Ovary (tissue), 9 donors: ENCODE results near the gene PGAP1. TPM values are rescaled to one million over a fixed set of nuclear protein-coding genes. Genes with fewer than 3 reads are reported as not detected.

ENCODE experiments used
- DNase-seq, 5 donors: peaks; one replicate each; pipeline ENCODE4 v3.0.0-alpha.2; 2019 to 2020
- H3K27ac ChIP-seq, 2 donors: fragments of 200-600 bp; one replicate each; pipeline versions ENCODE4 v1.5.1 to v1.8.0; 2019 to 2022
- H3K27me3 ChIP-seq: fragments of 200-600 bp; one replicate; pipeline ENCODE4 v1.8.0; 2022
- H3K36me3 ChIP-seq: fragments of 200-600 bp; sonication (generic); one replicate; pipeline ENCODE4 v1.5.1; 2019
- H3K4me1 ChIP-seq: one replicate; pipeline ENCODE4 v1.8.1; 2013; ENCODE audit warnings: mild to moderate bottlenecking, moderate library complexity; ENCODE audit not compliant: insufficient read depth
- H3K4me3 ChIP-seq: fragments of 200-600 bp; sonication (generic); one replicate; pipeline ENCODE4 v1.5.1; 2017
- H3K9me3 ChIP-seq, 2 donors: fragments of 200-600 bp in 1 of 2; sonication (generic) in 1 of 2; one replicate each; pipeline versions ENCODE4 v1.5.1 to v1.8.1; 2013 to 2019; ENCODE audit warnings: mild to moderate bottlenecking in 1 of 2, moderate library complexity in 1 of 2
- EP300 ChIP-seq: sonication (generic); formaldehyde crosslinking; IDR thresholded peaks from one replicate; pipeline ENCODE4 v1.6.1; 2017; ENCODE audit warnings: antibody characterized with exemption
- POLR2A ChIP-seq: fragments of 450-650 bp; IDR thresholded peaks from one replicate; pipeline ENCODE4 v1.6.1; 2017; ENCODE audit warnings: antibody characterized with exemption, mild to moderate bottlenecking, moderate library complexity
- WGBS, 3 donors: extraction: QIAGEN DNeasy Blood & Tissue Kit in 1 of 3; methylation state at CpG; one replicate each; pipeline versions ENCODE4 v1.1.5 to v1.1.7; 2013 to 2017; 5-methylcytosine and 5-hydroxymethylcytosine counted together
- intact Hi-C, 4 donors: fragments of 100-400 bp; cut with DNase I; formaldehyde crosslinking; loops; one replicate each; pipeline versions ENCODE4 v1.11.0 to v1.15.1; 2022 to 2023
- polyA plus RNA-seq, 2 donors: library from polyadenylated mRNA; stranded (reverse); fragments of 200-250 nt in 1 of 2; fragments of 350-450 nt in 1 of 2; fragmentation: Illumina TruSeq in 1 of 2; extraction: RNeasy Lipid Tissue Mini Kit (QIAGEN cat#74804) in 1 of 2; gene quantifications; one replicate each; pipeline ENCODE4 v1.2.3, GENCODE V29; 2013 to 2014
- total RNA-seq, 7 donors: library from RNA; depleted of rRNA in 2 of 7; stranded (reverse); fragments of >200 nt in 2 of 7; fragmentation: NEBNext Ultra II Directional in 3 of 7; extraction: Animal tissue kit (Norgen Biotek cat#: 25700) in 3 of 7; gene quantifications; one replicate each; pipeline versions ENCODE4 v1.1.0 to v1.2.4, GENCODE V29; 2016 to 2023
- TF ChIP-seq, protein P1 (sequence below), 3 donors: fragments of 450-650 bp in 2 of 3; fragments of 200-600 bp in 1 of 3; IDR thresholded peaks; one replicate each; pipeline versions ENCODE4 v1.5.1 to v1.8.0; 2016 to 2022; ENCODE audit warnings: antibody characterized with exemption in 3 of 3, mild to moderate bottlenecking in 1 of 3
- donor health status: DM: no; HTN: no; CAD: no; lungs with moderate emphysema.
- donor health status: DM: no; HTN: no; CAD: no.
- donor health status: Bipolar disorder and iron deficiency.
- donor health status: DM: yes; HTN: yes; CAD: no.
- donor health status: DM: no; HTN: no; CAD: no.
- donor health status: DM: yes; HTN: yes; CAD: no.

The PGAP1 gene
- total and polyA plus RNA-seq, 9 donors = 3.2 to 39.1 (median 20.6) TPM

DNA sequence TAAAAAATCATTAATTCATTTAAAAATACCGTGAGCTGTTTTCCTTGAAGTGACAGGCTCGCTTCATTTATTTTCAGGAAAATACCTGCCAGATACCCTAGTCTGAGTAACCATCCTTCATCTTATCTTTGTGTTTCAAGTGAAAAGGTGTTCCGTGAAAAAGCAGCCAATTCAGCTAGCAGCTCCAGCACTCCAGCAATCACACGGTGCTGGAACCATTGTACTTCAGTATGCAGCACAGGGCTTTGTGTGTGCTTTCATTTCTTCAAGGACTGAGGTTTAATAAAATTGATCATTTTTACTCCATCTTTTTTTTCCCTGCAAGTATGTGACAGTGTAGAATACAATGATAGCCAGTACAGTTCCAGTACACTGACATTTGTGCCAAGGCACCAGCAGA lies 39.1 kb upstream of the PGAP1 start:
- no peaks in the 10 kb centered on the region for H3K27me3 ChIP-seq
- H3K4me1 ChIP-seq = no peaks in the 10 kb centered on the region
- H3K27ac ChIP-seq = no peak overlapping the region
- intact Hi-C loops = no loop called here
- no peaks in the 10 kb centered on the region for H3K36me3 ChIP-seq
- no peak overlapping the region for H3K4me3 ChIP-seq
- TF ChIP-seq POLR2A (no peak), EP300 (no peak)
- TF ChIP-seq, protein P1, sequence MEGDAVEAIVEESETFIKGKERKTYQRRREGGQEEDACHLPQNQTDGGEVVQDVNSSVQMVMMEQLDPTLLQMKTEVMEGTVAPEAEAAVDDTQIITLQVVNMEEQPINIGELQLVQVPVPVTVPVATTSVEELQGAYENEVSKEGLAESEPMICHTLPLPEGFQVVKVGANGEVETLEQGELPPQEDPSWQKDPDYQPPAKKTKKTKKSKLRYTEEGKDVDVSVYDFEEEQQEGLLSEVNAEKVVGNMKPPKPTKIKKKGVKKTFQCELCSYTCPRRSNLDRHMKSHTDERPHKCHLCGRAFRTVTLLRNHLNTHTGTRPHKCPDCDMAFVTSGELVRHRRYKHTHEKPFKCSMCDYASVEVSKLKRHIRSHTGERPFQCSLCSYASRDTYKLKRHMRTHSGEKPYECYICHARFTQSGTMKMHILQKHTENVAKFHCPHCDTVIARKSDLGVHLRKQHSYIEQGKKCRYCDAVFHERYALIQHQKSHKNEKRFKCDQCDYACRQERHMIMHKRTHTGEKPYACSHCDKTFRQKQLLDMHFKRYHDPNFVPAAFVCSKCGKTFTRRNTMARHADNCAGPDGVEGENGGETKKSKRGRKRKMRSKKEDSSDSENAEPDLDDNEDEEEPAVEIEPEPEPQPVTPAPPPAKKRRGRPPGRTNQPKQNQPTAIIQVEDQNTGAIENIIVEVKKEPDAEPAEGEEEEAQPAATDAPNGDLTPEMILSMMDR (IDR thresholded peaks at IDR 0.05) = no peak
- no peak for DNase-seq
- 73 to 81% (median 80%) methylated on average over 4 of the region's 4 CpGs for WGBS, 3 donors
- no peaks in the 10 kb centered on the region for H3K9me3 ChIP-seq

DNA sequence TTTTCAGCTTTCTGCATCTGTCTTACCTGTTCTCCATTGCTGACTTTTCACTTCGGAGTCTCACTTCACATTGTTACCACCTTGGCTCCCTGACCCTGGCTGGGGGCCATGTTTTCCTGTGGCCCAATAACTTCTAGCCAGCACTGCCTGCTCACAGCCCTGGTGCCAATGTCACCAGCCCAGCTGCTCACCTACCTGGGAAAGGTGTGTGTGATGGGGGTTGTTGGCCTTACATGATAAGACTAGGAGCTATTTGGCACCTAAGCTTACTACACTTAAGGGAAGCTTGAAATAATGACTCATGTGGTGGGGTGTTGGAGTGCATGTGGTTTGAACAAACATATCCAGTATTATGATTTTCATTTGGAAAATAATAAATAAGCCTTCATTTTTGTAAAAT lies 37.5 kb upstream of the PGAP1 start:
- Histone ChIP-seq H3K36me3 (no peaks in the 10 kb centered on the region), H3K9me3 (no peaks in the 10 kb centered on the region), H3K4me1 (no peaks in the 10 kb centered on the region), H3K27me3 (no peaks in the 10 kb centered on the region), H3K4me3 (no peak overlapping the region), H3K27ac (no peak overlapping the region)
- DNase-seq = no peak
- WGBS, 3 donors = 64 to 76% (median 74%) methylated on average over 1 of the region's 1 CpG
- TF ChIP-seq, protein P1 (IDR thresholded peaks at IDR 0.05) = no peak
- TF ChIP-seq EP300 = no peak
- no peak for TF ChIP-seq POLR2A
- intact Hi-C loops = no loop called here

DNA sequence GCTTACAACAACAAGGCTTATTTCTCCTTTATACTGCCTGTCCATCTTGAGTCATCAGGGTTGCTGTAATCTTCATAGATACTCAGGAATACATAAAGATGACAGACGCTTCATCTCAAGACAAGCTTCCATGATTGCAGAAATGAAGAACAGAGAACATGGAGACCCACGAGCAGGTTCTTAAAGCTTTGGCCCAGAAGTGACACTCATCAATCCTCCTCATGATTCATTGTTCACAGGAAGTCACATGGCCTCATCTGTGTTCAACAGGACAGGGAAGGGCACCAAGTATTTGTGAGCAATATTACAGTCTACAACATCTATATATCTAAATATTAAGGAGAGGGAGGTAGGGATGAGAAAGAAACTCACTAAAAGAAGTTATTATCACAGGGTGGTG lies 36.5 kb upstream of the PGAP1 start:
- no peak overlapping the region for H3K27ac ChIP-seq
- no peaks in the 10 kb centered on the region for H3K9me3 ChIP-seq
- no peak for DNase-seq
- intact Hi-C loops = no loop called here
- H3K36me3 ChIP-seq = no peaks in the 10 kb centered on the region
- no peak overlapping the region for H3K4me3 ChIP-seq
- H3K27me3 ChIP-seq = no peaks in the 10 kb centered on the region
- TF ChIP-seq EP300 (no peak), POLR2A (no peak)
- TF ChIP-seq, protein P1 (IDR thresholded peaks at IDR 0.05) = no peak
- no peaks in the 10 kb centered on the region for H3K4me1 ChIP-seq
- 77 to 82% (median 81%) methylated on average over 2 of the region's 2 CpGs for WGBS, 3 donors

GRCh38 chr2:196962325-196962724 lies 35.8 kb upstream of the PGAP1 start:
- WGBS, 3 donors = 96 to 99% (median 96%) methylated on average over 2 of the region's 2 CpGs
- no peaks in the 10 kb centered on the region for H3K4me1 ChIP-seq
- TF ChIP-seq POLR2A (no peak), EP300 (no peak)
- TF ChIP-seq, protein P1 (IDR thresholded peaks at IDR 0.05) = no peak
- no peaks in the 10 kb centered on the region for H3K9me3 ChIP-seq
- H3K27me3 ChIP-seq = no peaks in the 10 kb centered on the region
- H3K4me3 ChIP-seq = no peak overlapping the region
- intact Hi-C loops = no loop called here
- H3K36me3 ChIP-seq = no peaks in the 10 kb centered on the region
- DNase-seq = no peak
- H3K27ac ChIP-seq = no peak overlapping the region

DNA sequence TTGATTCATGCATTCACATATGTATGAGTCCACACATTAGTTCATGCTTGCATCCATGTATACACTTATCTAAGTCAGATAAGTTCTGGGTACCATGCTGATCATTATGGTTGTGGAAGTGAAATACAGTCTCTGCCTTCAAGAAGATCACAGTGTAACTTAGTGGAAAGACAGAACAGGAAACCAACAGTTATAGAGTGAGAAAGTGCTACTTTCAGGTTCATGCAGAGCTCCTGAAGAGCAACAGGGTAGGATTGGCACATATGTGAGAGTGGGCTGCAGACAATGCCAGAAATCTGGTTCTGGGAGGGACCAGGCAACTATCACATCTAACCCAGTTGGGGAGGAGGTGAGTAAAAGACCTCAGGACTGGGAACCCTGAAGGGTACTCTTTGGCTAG lies 35.4 kb upstream of the PGAP1 start:
- TF ChIP-seq POLR2A (no peak), EP300 (no peak)
- TF ChIP-seq, protein P1 (IDR thresholded peaks at IDR 0.05) = no peak
- Histone ChIP-seq H3K4me3 (no peak overlapping the region), H3K36me3 (no peaks in the 10 kb centered on the region), H3K9me3 (no peaks in the 10 kb centered on the region), H3K4me1 (no peaks in the 10 kb centered on the region), H3K27ac (no peak overlapping the region), H3K27me3 (no peaks in the 10 kb centered on the region)
- DNase-seq = no peak
- intact Hi-C loops = no loop called here
